GM12874 (cell line): ENCODE measurements around the gene ATP6AP2.

Experiments used
- CTCF ChIP-seq: IDR thresholded peaks from 2 replicates; pipeline ENCODE4 v1.5.1; 2011; ENCODE audit warnings: low read depth, mild to moderate bottlenecking, control low read depth, low read length, moderate library complexity; ENCODE audit not compliant: insufficient read depth

ATP6AP2 gene

GRCh38 chrX:40615976-40616375 is 35.2 kb downstream of the ATP6AP2 start:
- TF ChIP-seq CTCF, result no peak

- TF ChIP-seq CTCF, result no peak
Measured at GRCh38 chrX:40617566-40617965, 36.8 kb downstream of the ATP6AP2 start.

GRCh38 chrX:40622479-40623138 is 41.8 kb downstream of the ATP6AP2 start:
- TF ChIP-seq CTCF, result no peak

- TF ChIP-seq CTCF, result no peak
Measured at GRCh38 chrX:40623139-40623536, 42.4 kb downstream of the ATP6AP2 start, which contains the start of gene MPC1L. MPC1L (plus strand) TSS chrX:40623428; CDS start chrX:40623566, 138 bp downstream.

- TF ChIP-seq CTCF, result no peak
Measured at GRCh38 chrX:40623665-40624064, 42.9 kb downstream of the ATP6AP2 start.

- no peak for TF ChIP-seq CTCF
Measured at GRCh38 chrX:40625294-40625693, 44.5 kb downstream of the ATP6AP2 start.

GRCh38 chrX:40628506-40628905 is 47.7 kb downstream of the ATP6AP2 start:
- no peak for TF ChIP-seq CTCF
